NCI-H2227 treated with DMSO at 0.1 percent for 48 hours (cell line): Measurements from ENCODE around the gene IRGC.
"Not testable (repeated sequence)": the region's sequence is repeated elsewhere in the genome, so short reads cannot be mapped to it uniquely, and the experiment has no call there.

ENCODE experiments used
- DNase-seq: peaks from one replicate; lab custom pipeline; 2025; lab: John Stamatoyannopoulos, UW

Gene IRGC

GRCh38 chr19:43715776-43716175, at the start of gene IRGC:
Gene IRGC (plus strand): TSS chr19:43716076. CDS start chr19:43718559, 2,483 bp downstream.
- DNase-seq: no peak

GRCh38 chr19:43667126-43667875, 48.6 kb upstream of the IRGC start:
- no peak for DNase-seq

- no peak for DNase-seq
Measured at GRCh38 chr19:43667876-43668405, 47.9 kb upstream of the IRGC start.

GRCh38 chr19:43668406-43669109, 47.3 kb upstream of the IRGC start:
- DNase-seq: peak; percentile 98

GRCh38 chr19:43672061-43672679, 43.7 kb upstream of the IRGC start:
- DNase-seq: no peak

GRCh38 chr19:43673637-43674036, 42.2 kb upstream of the IRGC start:
- no peak for DNase-seq

- DNase-seq: no peak
Measured at GRCh38 chr19:43674183-43674582, 41.7 kb upstream of the IRGC start.

GRCh38 chr19:43674596-43674995, 41.3 kb upstream of the IRGC start:
- DNase-seq: no peak

GRCh38 chr19:43675269-43675879, 40.5 kb upstream of the IRGC start:
- no peak for DNase-seq

GRCh38 chr19:43675906-43676305, 40.0 kb upstream of the IRGC start:
- no peak for DNase-seq

- DNase-seq: no peak
Measured at GRCh38 chr19:43678512-43679261, 37.2 kb upstream of the IRGC start.

- DNase-seq: no peak
Measured at GRCh38 chr19:43681821-43682220, 34.1 kb upstream of the IRGC start.

GRCh38 chr19:43682269-43682668, 33.6 kb upstream of the IRGC start:
- DNase-seq: not testable (repeated sequence)

GRCh38 chr19:43682824-43683661, 32.8 kb upstream of the IRGC start:
- DNase-seq: no peak

- DNase-seq: no peak
Measured at GRCh38 chr19:43683905-43684304, 32.0 kb upstream of the IRGC start.

- no peak for DNase-seq
Measured at GRCh38 chr19:43684326-43684725, 31.6 kb upstream of the IRGC start.

GRCh38 chr19:43687660-43687997, 28.2 kb upstream of the IRGC start:
- no peak for DNase-seq

- DNase-seq: no peak
Measured at GRCh38 chr19:43688059-43688701, 27.7 kb upstream of the IRGC start.

- no peak for DNase-seq
Measured at GRCh38 chr19:43690444-43690843, 25.4 kb upstream of the IRGC start.

- no peak for DNase-seq
Measured at GRCh38 chr19:43690890-43691289, 25.0 kb upstream of the IRGC start.
